GM12875 (cell line): ENCODE measurements around the gene CCDC183.
A peak's percentile ranks its signal among the peaks of the same experiment; 100 is the strongest.

ENCODE experiments used
- H3K4me3 ChIP-seq: one replicate; pipeline ENCODE4 v1.5.1; 2011; ENCODE audit warnings: low read depth, low read length, control low read depth
- CTCF ChIP-seq: IDR thresholded peaks from 2 replicates; pipeline ENCODE4 v1.5.1; 2011; ENCODE audit warnings: low read depth, mild to moderate bottlenecking, control low read depth, inconsistent platforms, low read length, moderate library complexity, borderline replicate concordance; ENCODE audit not compliant: insufficient read depth

CCDC183 gene

GRCh38 chr9:136847826-136848392 is 51.8 kb downstream of the CCDC183 start:
- TF ChIP-seq CTCF: no peak
- peak overlapping the region; percentile 64 for H3K4me3 ChIP-seq

- no peak for TF ChIP-seq CTCF
- H3K4me3 ChIP-seq: peak overlapping the region; percentile 64
Measured at GRCh38 chr9:136848393-136849037, 52.4 kb downstream of the CCDC183 start.

GRCh38 chr9:136849038-136849959 is 53.2 kb downstream of the CCDC183 start, which contains the start of gene PHPT1:
Gene PHPT1, plus strand, starts transcription at chr9:136849409. Its CDS starts 22 bp downstream, at chr9:136849431.
- H3K4me3 ChIP-seq: peak within 1 kb of the TSS; percentile 78
- no peak for TF ChIP-seq CTCF

- peak overlapping the region; percentile 78 for H3K4me3 ChIP-seq
- TF ChIP-seq CTCF: no peak
Measured at GRCh38 chr9:136849960-136850865, 54.1 kb downstream of the CCDC183 start.

- H3K4me3 ChIP-seq: no peak overlapping the region
- TF ChIP-seq CTCF: no peak
Measured at GRCh38 chr9:136850866-136851775, 55.0 kb downstream of the CCDC183 start.

GRCh38 chr9:136851941-136852663 is 56.0 kb downstream of the CCDC183 start, which contains the start of gene MAMDC4:
Gene MAMDC4, plus strand, starts transcription at chr9:136852346. Its CDS starts 71 bp downstream, at chr9:136852417.
- no peak within 1 kb of the TSS for H3K4me3 ChIP-seq
- no peak for TF ChIP-seq CTCF
